GM13976 (cell line): Measurements from ENCODE around the gene RPL23.

ENCODE experiments used
- DNase-seq: peaks from one replicate; pipeline ENCODE4 v3.0.0; 2012; ENCODE audit warnings: low spot score
- CTCF ChIP-seq: IDR thresholded peaks from 2 replicates; pipeline ENCODE4 v1.5.1; 2012; ENCODE audit warnings: borderline replicate concordance, mild to moderate bottlenecking; ENCODE audit not compliant: insufficient read depth; ENCODE audit errors: extremely low read depth, missing control alignments, control extremely low read depth
- in situ Hi-C: fragments of 300-500 bp; cut with MboI; formaldehyde crosslinking; loops from one replicate; pipeline ENCODE4 v1.12.0; 2022; ENCODE audit warnings: low sequenced_read_pairs, mixed read lengths, inconsistent platforms; ENCODE audit not compliant: unreplicated experiment

The RPL23 gene

GRCh38 chr17:38872671-38873385 lies 19.3 kb upstream of the RPL23 start:
- in situ Hi-C loops: no loop called here
- no peak for DNase-seq
- TF ChIP-seq CTCF: no peak

GRCh38 chr17:38872027-38872511 lies 18.5 kb upstream of the RPL23 start:
- TF ChIP-seq CTCF: no peak
- DNase-seq: no peak
- in situ Hi-C loops: no loop called here

DNA sequence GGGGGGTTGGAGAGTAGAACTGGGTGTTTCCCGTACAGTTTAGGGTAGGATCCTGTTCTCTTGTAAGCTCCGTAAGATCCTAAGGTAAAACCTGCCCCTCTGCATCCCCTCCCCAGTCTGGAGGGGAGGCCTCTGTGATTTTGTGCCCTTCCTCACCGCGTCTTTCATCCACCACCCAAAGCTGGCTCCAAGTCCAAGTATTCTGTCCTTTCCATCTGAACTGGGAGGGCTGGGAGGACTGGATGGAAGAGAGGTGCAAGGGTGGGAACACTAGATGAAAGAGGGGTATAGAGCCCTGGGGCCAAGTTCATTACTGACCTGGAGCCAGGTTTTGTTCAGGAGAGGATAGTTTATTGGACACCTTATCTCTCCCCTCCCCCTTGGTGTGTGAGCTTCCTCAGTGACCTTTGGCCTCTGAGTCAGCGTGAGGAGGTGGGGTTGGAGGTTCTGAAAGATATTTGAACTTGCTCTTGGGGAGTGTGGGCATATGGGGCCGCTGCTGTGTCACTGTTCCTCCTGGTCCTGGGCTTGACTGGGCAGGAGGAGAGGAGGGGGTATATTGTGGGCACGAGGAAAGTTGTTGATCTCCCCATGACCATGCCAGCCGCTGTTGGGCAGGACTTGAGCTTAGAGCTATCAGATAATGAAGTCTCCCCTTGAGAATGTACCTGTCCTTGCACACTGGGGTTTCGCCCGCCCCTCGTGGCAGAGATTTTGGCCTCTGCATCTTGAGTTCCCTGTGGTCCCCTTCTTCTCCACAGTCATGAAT lies 17.9 kb upstream of the RPL23 start:
- peak; percentile 70 for DNase-seq
- in situ Hi-C loops: no loop called here
- peak; percentile 29 for TF ChIP-seq CTCF

DNA sequence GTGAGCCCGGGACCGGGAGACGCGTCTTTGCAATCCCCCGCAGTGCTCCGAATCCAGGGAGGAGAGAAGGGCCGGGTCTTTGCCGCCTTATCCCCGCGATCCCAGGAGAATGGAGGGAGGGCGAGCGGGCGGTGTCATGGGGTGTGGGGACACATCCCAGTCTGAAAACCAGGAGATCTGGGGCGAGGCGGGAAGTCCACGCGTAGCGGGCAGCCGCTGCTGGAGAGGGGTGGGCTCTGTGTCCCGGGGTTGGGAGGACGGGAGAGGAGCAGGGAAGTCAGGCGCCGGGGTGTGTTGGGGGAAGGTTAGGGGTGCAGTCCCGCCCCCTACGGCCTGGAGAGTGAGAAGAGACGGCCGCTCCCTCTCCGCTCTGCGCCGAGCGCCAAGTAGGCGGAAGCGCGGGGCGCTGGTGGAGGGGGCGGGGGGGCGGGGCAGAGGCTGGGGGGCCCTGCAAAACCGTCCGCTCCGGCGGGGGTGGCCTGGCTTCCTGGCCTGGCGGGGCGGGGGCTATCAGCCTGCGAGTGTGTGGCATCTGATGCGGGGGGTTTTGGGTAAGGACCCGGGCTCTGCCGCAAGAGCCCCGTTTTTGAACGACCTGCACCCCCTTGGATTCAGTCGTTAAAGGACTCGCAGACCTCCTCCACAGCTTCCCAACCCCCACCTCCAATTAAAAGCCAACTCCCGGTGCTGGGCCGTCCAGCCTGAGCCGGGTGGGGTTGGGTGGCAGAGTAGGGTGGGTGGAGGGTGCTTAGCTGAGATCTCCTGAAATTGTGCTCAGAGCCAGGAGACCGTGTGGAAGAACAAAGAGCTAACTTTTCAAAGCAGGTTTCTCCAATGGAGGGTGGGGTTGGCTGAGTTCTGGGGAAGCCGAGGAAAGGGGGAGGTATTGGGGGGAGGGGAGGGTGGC lies 17.0 kb upstream of the RPL23 start:
- TF ChIP-seq CTCF: no peak
- in situ Hi-C loops: no loop called here
- DNase-seq: peak; percentile 86

DNA sequence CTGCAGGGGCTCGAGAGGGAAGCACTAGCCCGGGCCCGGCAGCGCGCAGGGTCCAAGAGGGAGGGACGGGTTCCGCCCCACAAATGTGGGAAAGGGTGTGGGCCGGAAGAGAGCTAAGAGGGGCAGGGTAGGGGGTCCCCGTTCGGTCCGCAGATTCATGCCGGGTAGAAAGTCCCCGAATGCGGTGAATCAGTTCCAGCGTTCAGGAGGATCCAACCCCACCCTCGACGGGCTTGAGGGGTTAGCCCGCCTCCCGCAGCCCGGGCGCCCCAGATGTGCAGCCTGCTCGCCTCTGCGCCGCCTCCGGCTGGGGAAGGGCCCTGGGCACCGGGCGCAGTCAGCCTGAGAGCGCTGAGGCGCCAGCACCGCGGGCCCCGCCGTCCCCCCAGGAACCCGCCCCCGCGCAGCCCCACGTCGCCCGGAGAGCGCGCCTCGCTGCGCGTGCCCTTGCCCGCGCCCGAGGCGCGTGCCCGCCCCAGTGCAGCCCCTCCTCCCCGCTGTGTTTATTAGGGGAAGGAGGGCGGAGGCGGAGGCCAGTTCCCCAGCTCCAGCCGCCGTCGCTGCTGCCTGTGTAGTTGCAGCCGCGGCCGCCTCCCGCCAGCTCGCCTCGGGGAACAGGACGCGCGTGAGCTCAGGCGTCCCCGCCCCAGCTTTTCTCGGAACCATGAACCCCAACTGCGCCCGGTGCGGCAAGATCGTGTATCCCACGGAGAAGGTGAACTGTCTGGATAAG lies 16.2 kb upstream of the RPL23 start, which contains the start of gene LASP1:
Gene LASP1, plus strand, starts transcription at position 533 of the 733 bp plus-strand sequence. Its CDS starts 132 bp downstream, at position 665.
- in situ Hi-C loops: no loop called here
- TF ChIP-seq CTCF: no peak
- DNase-seq: peak; percentile 93
